Measurements from ENCODE around the gene MYBPC2.

DNA sequence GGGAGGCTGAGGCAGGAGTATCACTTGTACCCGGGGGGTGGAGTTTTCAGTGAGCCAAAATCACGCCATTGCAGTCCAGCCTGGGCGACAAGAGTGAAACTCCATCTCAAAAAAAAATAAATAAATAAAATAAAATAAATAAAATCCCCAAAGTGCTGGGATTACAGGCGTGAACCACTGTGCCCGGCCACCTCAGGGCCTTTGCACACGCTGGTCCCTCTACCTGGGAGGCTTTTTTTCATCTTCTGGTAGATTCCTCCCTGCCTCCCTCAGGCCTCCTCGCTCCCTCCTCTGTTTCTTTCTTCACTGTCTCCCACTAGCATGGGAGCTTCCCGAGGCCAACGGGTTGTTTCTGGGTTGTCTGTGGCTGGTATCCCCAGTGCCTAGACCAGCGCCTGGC, 15.1 kb downstream of the MYBPC2 start:
- TF ChIP-seq, protein P1, sequence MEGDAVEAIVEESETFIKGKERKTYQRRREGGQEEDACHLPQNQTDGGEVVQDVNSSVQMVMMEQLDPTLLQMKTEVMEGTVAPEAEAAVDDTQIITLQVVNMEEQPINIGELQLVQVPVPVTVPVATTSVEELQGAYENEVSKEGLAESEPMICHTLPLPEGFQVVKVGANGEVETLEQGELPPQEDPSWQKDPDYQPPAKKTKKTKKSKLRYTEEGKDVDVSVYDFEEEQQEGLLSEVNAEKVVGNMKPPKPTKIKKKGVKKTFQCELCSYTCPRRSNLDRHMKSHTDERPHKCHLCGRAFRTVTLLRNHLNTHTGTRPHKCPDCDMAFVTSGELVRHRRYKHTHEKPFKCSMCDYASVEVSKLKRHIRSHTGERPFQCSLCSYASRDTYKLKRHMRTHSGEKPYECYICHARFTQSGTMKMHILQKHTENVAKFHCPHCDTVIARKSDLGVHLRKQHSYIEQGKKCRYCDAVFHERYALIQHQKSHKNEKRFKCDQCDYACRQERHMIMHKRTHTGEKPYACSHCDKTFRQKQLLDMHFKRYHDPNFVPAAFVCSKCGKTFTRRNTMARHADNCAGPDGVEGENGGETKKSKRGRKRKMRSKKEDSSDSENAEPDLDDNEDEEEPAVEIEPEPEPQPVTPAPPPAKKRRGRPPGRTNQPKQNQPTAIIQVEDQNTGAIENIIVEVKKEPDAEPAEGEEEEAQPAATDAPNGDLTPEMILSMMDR (IDR thresholded peaks at IDR 0.05; ENCODE audit: extremely low read depth in 1 of 2, insufficient read depth in 1 of 2, low read depth in 1 of 2, low read length in 2 of 2) = no peak
- TF ChIP-seq EZH2 (IDR thresholded peaks at IDR 0.05; ENCODE audit: borderline replicate concordance, low read depth, low read length, severe bottlenecking) = no peak
- TF ChIP-seq POLR2A (IDR thresholded peaks at IDR 0.05; ENCODE audit: low read depth, low read length) = no peak
- TF ChIP-seq POLR2AphosphoS5 (IDR thresholded peaks at IDR 0.05; ENCODE audit: insufficient read depth, low read depth, low read length) = no peak
- TF ChIP-seq, protein P2, sequence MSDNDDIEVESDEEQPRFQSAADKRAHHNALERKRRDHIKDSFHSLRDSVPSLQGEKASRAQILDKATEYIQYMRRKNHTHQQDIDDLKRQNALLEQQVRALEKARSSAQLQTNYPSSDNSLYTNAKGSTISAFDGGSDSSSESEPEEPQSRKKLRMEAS (IDR thresholded peaks at IDR 0.05; ENCODE audit: insufficient read depth, insufficient read length) = no peak
- no peak for TF ChIP-seq JUN (IDR thresholded peaks at IDR 0.05; ENCODE audit: borderline replicate concordance, insufficient read depth, insufficient read length, low read depth)
